Measurements from ENCODE around the gene COTL1. TPM values are rescaled to one million over a fixed set of nuclear protein-coding genes. Genes with fewer than 3 reads are reported as not detected.
"Not testable (repeated sequence)": the region's sequence is repeated elsewhere in the genome, so short reads cannot be mapped to it uniquely, and the experiment has no call there.

The COTL1 gene
- polyA plus RNA-seq, 1 donor, result 60.8 TPM

DNA sequence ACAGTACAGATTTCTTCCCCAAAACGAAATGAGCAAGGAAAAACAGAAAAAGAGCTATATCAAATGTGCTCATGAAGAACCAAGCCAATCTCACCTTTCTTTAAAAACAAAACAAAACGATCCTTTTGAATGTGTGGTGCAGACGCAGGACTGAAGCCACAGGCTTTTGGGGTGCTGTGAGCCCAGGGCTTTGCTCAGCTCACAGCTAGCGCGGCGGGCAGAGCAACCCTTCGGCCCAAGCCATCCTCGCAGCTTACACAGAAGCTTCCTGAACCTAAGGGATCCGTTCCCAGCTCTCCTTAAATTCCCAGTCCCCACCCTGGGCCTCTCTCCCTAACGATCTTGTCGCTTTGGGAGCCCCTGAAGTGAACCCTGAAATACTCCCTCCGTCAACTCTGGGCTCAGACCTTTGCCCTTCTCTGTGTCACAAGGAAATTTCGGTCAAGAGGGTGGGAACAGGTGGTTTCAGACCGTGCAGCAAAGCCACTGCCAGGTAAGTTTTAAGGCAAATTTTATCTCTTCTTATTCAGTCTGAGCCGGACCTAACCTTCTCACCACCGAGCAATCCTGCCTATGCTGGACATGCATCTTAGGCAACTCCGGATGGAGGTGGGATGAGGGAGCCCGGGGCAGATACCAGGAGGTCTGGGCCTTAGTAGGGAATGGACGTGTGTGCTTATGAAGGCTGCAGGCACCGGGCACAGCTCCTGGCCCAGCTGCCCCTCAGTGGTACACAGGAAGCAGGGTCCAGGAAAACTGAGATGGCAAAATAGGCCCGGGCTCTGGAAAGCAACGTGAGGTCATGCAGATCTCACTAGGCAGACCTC is 52.0 kb downstream of the COTL1 start:
- H3K27ac ChIP-seq (ENCODE audit: low read length), result no peak overlapping the region
- no peak overlapping the region for H3K4me3 ChIP-seq (ENCODE audit: low read length)
- H3K4me1 ChIP-seq (ENCODE audit: control insufficient read depth, insufficient read depth, low read length), result peaks cover 26% of the 10 kb centered on the region
- no CpG with 5 or more reads among the region's 22 CpGs for WGBS (ENCODE audit: insufficient coverage, low lambda C conversion rate)
- peaks cover 10% of the 10 kb centered on the region for H3K36me3 ChIP-seq (ENCODE audit: control insufficient read depth, insufficient read depth, low read length)
- H3K27me3 ChIP-seq (ENCODE audit: control insufficient read depth, insufficient read depth, low read length), result no peaks in the 10 kb centered on the region
- peak in 1 of 2 donors; percentile 67 for DNase-seq
- peaks cover 8% of the 10 kb centered on the region for H3K9me3 ChIP-seq (ENCODE audit: control insufficient read depth, low read depth, low read length)

GRCh38 chr16:84563786-84564420 is 54.0 kb downstream of the COTL1 start:
- Histone ChIP-seq H3K4me1 (ENCODE audit: control insufficient read depth, insufficient read depth, low read length) (peaks cover 25% of the 10 kb centered on the region), H3K36me3 (ENCODE audit: control insufficient read depth, insufficient read depth, low read length) (peaks cover 10% of the 10 kb centered on the region), H3K27ac (ENCODE audit: low read length) (no peak overlapping the region), H3K4me3 (ENCODE audit: low read length) (no peak overlapping the region), H3K27me3 (ENCODE audit: control insufficient read depth, insufficient read depth, low read length) (no peaks in the 10 kb centered on the region), H3K9me3 (ENCODE audit: control insufficient read depth, low read depth, low read length) (peaks cover 2% of the 10 kb centered on the region)
- no CpG with 5 or more reads among the region's 13 CpGs for WGBS (ENCODE audit: insufficient coverage, low lambda C conversion rate)
- DNase-seq, result no peak

GRCh38 chr16:84563064-84563715 is 54.7 kb downstream of the COTL1 start:
- peaks cover 10% of the 10 kb centered on the region for H3K36me3 ChIP-seq (ENCODE audit: control insufficient read depth, insufficient read depth, low read length)
- H3K4me1 ChIP-seq (ENCODE audit: control insufficient read depth, insufficient read depth, low read length), result peaks cover 27% of the 10 kb centered on the region
- H3K27ac ChIP-seq (ENCODE audit: low read length), result no peak overlapping the region
- H3K9me3 ChIP-seq (ENCODE audit: control insufficient read depth, low read depth, low read length), result peaks cover 2% of the 10 kb centered on the region
- DNase-seq, result no peak
- H3K27me3 ChIP-seq (ENCODE audit: control insufficient read depth, insufficient read depth, low read length), result no peaks in the 10 kb centered on the region
- H3K4me3 ChIP-seq (ENCODE audit: low read length), result no peak overlapping the region
- WGBS (ENCODE audit: insufficient coverage, low lambda C conversion rate), result no CpG with 5 or more reads among the region's 7 CpGs

DNA sequence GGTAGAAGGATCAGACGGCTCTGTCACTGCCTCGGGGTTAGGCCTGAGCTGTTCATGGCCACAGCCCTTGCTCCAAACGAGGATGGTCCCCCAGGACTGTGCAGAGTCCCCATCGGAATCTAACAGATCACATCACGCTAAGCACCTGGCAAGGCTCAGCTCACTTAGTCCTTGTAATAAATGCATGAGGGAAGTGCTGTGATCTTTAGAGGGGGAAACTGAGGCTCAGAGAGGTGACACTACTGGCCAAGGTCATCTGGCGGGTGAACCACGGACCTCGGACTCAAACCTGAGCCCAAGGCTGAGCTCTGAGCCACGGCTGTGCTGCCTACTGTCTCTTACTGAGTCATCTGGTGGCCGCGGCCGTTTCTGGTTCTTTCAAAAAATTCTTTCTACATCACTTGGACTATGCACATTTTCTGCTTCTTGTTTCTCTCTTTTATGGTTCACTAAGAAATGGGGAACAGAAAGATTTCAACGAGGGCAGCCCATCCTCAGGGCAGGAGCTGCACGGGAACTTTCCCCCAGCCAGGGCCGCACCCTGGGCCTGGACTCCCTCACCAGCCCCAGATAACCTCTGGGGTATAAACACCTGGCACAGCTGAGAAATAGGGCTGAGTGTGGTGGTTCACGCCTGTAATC is 55.6 kb downstream of the COTL1 start:
- peaks cover 27% of the 10 kb centered on the region for H3K4me1 ChIP-seq (ENCODE audit: control insufficient read depth, insufficient read depth, low read length)
- H3K4me3 ChIP-seq (ENCODE audit: low read length), result no peak overlapping the region
- H3K9me3 ChIP-seq (ENCODE audit: control insufficient read depth, low read depth, low read length), result no peaks in the 10 kb centered on the region
- H3K27ac ChIP-seq (ENCODE audit: low read length), result no peak overlapping the region
- no peak for DNase-seq
- no peaks in the 10 kb centered on the region for H3K27me3 ChIP-seq (ENCODE audit: control insufficient read depth, insufficient read depth, low read length)
- H3K36me3 ChIP-seq (ENCODE audit: control insufficient read depth, insufficient read depth, low read length), result peaks cover 10% of the 10 kb centered on the region
- no CpG with 5 or more reads among the region's 16 CpGs for WGBS (ENCODE audit: insufficient coverage, low lambda C conversion rate)

DNA sequence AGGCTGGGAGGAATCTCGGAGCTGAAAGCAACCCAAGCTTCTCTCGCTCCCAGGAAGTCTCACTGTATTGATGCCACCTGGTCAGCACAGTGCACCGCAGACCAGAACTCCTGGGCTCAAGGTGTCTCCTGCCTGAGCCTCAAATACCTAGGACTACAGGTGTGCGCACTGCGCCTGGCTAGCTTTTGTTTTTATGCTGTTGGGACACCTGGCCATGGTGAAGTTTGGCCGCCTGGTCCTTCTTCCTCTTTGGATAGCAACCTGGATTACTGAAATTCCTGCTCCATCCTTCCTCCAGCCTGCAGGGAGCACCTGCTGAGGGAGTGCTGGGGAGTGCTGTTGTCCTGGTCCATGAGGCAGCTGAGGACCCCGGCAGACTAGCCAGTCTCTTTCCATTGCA is 56.6 kb downstream of the COTL1 start:
- Histone ChIP-seq H3K36me3 (ENCODE audit: control insufficient read depth, insufficient read depth, low read length) (peaks cover 7% of the 10 kb centered on the region), H3K4me1 (ENCODE audit: control insufficient read depth, insufficient read depth, low read length) (peaks cover 22% of the 10 kb centered on the region), H3K9me3 (ENCODE audit: control insufficient read depth, low read depth, low read length) (no peaks in the 10 kb centered on the region), H3K27me3 (ENCODE audit: control insufficient read depth, insufficient read depth, low read length) (no peaks in the 10 kb centered on the region), H3K27ac (ENCODE audit: low read length) (no peak overlapping the region), H3K4me3 (ENCODE audit: low read length) (no peak overlapping the region)
- WGBS (ENCODE audit: insufficient coverage, low lambda C conversion rate), result no CpG with 5 or more reads among the region's 7 CpGs
- DNase-seq, result no peak

GRCh38 chr16:84560269-84560668 is 57.6 kb downstream of the COTL1 start:
- Histone ChIP-seq H3K4me1 (ENCODE audit: control insufficient read depth, insufficient read depth, low read length) (peaks cover 13% of the 10 kb centered on the region), H3K27me3 (ENCODE audit: control insufficient read depth, insufficient read depth, low read length) (no peaks in the 10 kb centered on the region), H3K4me3 (ENCODE audit: low read length) (no peak overlapping the region), H3K9me3 (ENCODE audit: control insufficient read depth, low read depth, low read length) (no peaks in the 10 kb centered on the region), H3K27ac (ENCODE audit: low read length) (no peak overlapping the region), H3K36me3 (ENCODE audit: control insufficient read depth, insufficient read depth, low read length) (peaks cover 6% of the 10 kb centered on the region)
- no peak for DNase-seq
- WGBS (ENCODE audit: insufficient coverage, low lambda C conversion rate), result no CpG with 5 or more reads among the region's 5 CpGs

- peak; percentile 64 to 87 for DNase-seq
- peaks cover 13% of the 10 kb centered on the region for H3K4me1 ChIP-seq (ENCODE audit: control insufficient read depth, insufficient read depth, low read length)
- H3K9me3 ChIP-seq (ENCODE audit: control insufficient read depth, low read depth, low read length), result no peaks in the 10 kb centered on the region
- no CpG with 5 or more reads among the region's 14 CpGs for WGBS (ENCODE audit: insufficient coverage, low lambda C conversion rate)
- H3K36me3 ChIP-seq (ENCODE audit: control insufficient read depth, insufficient read depth, low read length), result peaks cover 3% of the 10 kb centered on the region
- H3K27ac ChIP-seq (ENCODE audit: low read length), result no peak overlapping the region
- no peak overlapping the region for H3K4me3 ChIP-seq (ENCODE audit: low read length)
- no peaks in the 10 kb centered on the region for H3K27me3 ChIP-seq (ENCODE audit: control insufficient read depth, insufficient read depth, low read length)
Measured at GRCh38 chr16:84559311-84559932, 58.5 kb downstream of the COTL1 start.

GRCh38 chr16:84558850-84559249 is 59.0 kb downstream of the COTL1 start:
- H3K4me1 ChIP-seq (ENCODE audit: control insufficient read depth, insufficient read depth, low read length), result peaks cover 13% of the 10 kb centered on the region
- WGBS (ENCODE audit: insufficient coverage, low lambda C conversion rate), result no CpG with 5 or more reads among the region's 5 CpGs
- not testable (repeated sequence) for H3K36me3 ChIP-seq (ENCODE audit: control insufficient read depth, insufficient read depth, low read length); H3K27ac ChIP-seq (ENCODE audit: low read length); H3K9me3 ChIP-seq (ENCODE audit: control insufficient read depth, low read depth, low read length); H3K4me3 ChIP-seq (ENCODE audit: low read length); H3K27me3 ChIP-seq (ENCODE audit: control insufficient read depth, insufficient read depth, low read length); DNase-seq

GRCh38 chr16:84557504-84557903 is 60.4 kb downstream of the COTL1 start:
- DNase-seq, result no peak
- WGBS (ENCODE audit: insufficient coverage, low lambda C conversion rate), result no CpG with 5 or more reads among the region's 6 CpGs
- no peaks in the 10 kb centered on the region for H3K9me3 ChIP-seq (ENCODE audit: control insufficient read depth, low read depth, low read length)

DNA sequence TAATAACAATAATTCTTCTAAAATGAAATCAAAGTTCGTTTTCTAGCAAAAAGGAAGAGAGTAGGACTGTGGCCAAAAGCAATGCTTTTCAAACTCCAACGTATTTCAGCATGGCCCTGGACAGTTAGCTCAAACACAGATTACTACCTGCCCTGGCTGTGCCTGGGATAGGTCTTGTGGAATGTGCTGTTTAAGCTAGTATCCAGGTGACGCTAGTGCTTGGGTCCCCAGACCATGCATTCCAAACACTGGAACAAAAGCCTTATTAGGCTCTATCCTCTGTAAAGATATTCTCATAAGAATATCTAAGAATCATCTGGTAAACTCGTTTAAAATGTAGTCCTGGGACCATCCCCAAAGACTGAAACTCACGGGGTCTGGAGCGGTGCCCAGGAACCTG is 60.8 kb downstream of the COTL1 start:
- DNase-seq, result no peak

More at GRCh38 chr16:84557504-84557903, 60.4 kb downstream of the COTL1 start:
- Histone ChIP-seq H3K4me3 (ENCODE audit: low read length) (no peak overlapping the region), H3K27me3 (ENCODE audit: control insufficient read depth, insufficient read depth, low read length) (no peaks in the 10 kb centered on the region), H3K27ac (ENCODE audit: low read length) (no peak overlapping the region), H3K36me3 (ENCODE audit: control insufficient read depth, insufficient read depth, low read length) (no peaks in the 10 kb centered on the region), H3K4me1 (ENCODE audit: control insufficient read depth, insufficient read depth, low read length) (peaks cover 13% of the 10 kb centered on the region)

More for the DNA sequence above, 60.8 kb downstream of the COTL1 start:
- Histone ChIP-seq H3K27ac (ENCODE audit: low read length) (no peak overlapping the region), H3K9me3 (ENCODE audit: control insufficient read depth, low read depth, low read length) (no peaks in the 10 kb centered on the region), H3K27me3 (ENCODE audit: control insufficient read depth, insufficient read depth, low read length) (no peaks in the 10 kb centered on the region), H3K36me3 (ENCODE audit: control insufficient read depth, insufficient read depth, low read length) (no peaks in the 10 kb centered on the region), H3K4me1 (ENCODE audit: control insufficient read depth, insufficient read depth, low read length) (peaks cover 13% of the 10 kb centered on the region), H3K4me3 (ENCODE audit: low read length) (no peak overlapping the region)
- WGBS (ENCODE audit: insufficient coverage, low lambda C conversion rate), result no CpG with 5 or more reads among the region's 6 CpGs

Data from large intestine (tissue), 3 donors.